SU-DHL-6 (cell line): ENCODE results near the gene TAAR5.

ENCODE experiments used
- H2AFZ ChIP-seq: fragments of 200-600 bp; sonication (generic); 2 replicates; pipeline ENCODE4 v1.6.1; 2014; ENCODE audit warnings: low read depth, mild to moderate bottlenecking, moderate library complexity, mixed read lengths, antibody characterized with exemption, low read length; ENCODE audit not compliant: severe bottlenecking
- H3F3A ChIP-seq: fragments of 200-600 bp; shearing (Covaris generic); 2 replicates; pipeline ENCODE4 v1.6.0; 2016; ENCODE audit warnings: antibody characterized with exemption, mild to moderate bottlenecking; ENCODE audit not compliant: insufficient read depth
- H3K27ac ChIP-seq: fragments of 200-600 bp; sonication (generic); 2 replicates; pipeline ENCODE4 v1.5.1; 2016; ENCODE audit warnings: low read depth, mild to moderate bottlenecking, low read length, moderate library complexity, mixed read lengths
- H3K27me3 ChIP-seq: fragments of 200-600 bp; sonication (generic), shearing (Covaris generic); 2 replicates; pipeline ENCODE4 v1.6.0; 2014; ENCODE audit warnings: mild to moderate bottlenecking, low read length
- H3K36me3 ChIP-seq: fragments of 200-600 bp; sonication (generic); 2 replicates; pipeline ENCODE4 v1.6.1; 2014; ENCODE audit warnings: mild to moderate bottlenecking, low read length, mixed read lengths
- H3K4me2 ChIP-seq: fragments of 300-600, 200-600 bp; shearing (Covaris generic), sonication (generic); 2 replicates; pipeline ENCODE4 v1.6.0; 2014; ENCODE audit warnings: low read length, low read depth, mild to moderate bottlenecking; ENCODE audit not compliant: poor library complexity, severe bottlenecking
- H3K4me3 ChIP-seq: fragments of 200-600 bp; sonication (generic); 2 replicates; pipeline ENCODE4 v1.5.1; 2014; ENCODE audit warnings: antibody characterized with exemption, low read length, mild to moderate bottlenecking, mixed read lengths; ENCODE audit not compliant: insufficient read depth, poor library complexity, severe bottlenecking
- H3K79me2 ChIP-seq: fragments of 200-600 bp; sonication (generic); 2 replicates; pipeline ENCODE4 v1.6.1; 2014; ENCODE audit warnings: mild to moderate bottlenecking, low read length, moderate library complexity; ENCODE audit not compliant: insufficient read depth
- H3K9ac ChIP-seq: fragments of 200-600 bp; sonication (generic); 2 replicates; pipeline ENCODE4 v1.7.0; 2014; ENCODE audit warnings: mild to moderate bottlenecking, low read length
- H3K9me2 ChIP-seq: fragments of 200-600 bp; sonication (generic); replicated peaks from 2 replicates; pipeline ENCODE4 v1.6.1; 2014; ENCODE audit warnings: low read length; ENCODE audit not compliant: insufficient read depth
- H3K9me3 ChIP-seq: fragments of 200-600 bp; sonication (generic); 2 replicates; pipeline ENCODE4 v1.6.1; 2014; ENCODE audit warnings: low read length, mixed read lengths; ENCODE audit not compliant: insufficient read depth
- H4K20me1 ChIP-seq: fragments of 200-600 bp; sonication (generic); 2 replicates; pipeline ENCODE4 v1.6.1; 2014; ENCODE audit warnings: low read depth, mild to moderate bottlenecking, antibody characterized with exemption, low read length, moderate library complexity, mixed read lengths
- EZH2phosphoT487 ChIP-seq: fragments of 200-600 bp; sonication (generic), shearing (Covaris generic); conservative IDR thresholded peaks from 2 replicates; pipeline ENCODE4 v1.6.1; 2018; ENCODE audit warnings: mild to moderate bottlenecking, antibody characterized with exemption, low read length, moderate library complexity, mixed read lengths
- TF ChIP-seq, protein P1 (sequence below): fragments of 200-600 bp; sonication (generic); IDR thresholded peaks from one replicate; pipeline ENCODE4 v1.5.1; 2017; ENCODE audit warnings: antibody characterized with exemption, mild to moderate bottlenecking, low read length, moderate library complexity; ENCODE audit not compliant: insufficient read depth, poor library complexity, severe bottlenecking

The TAAR5 gene

GRCh38 chr6:132596201-132596600 lies 6.7 kb upstream of the TAAR5 start:
- Histone ChIP-seq H3K4me3 (no peak overlapping the region), H3K27me3 (no peaks in the 10 kb centered on the region)

GRCh38 chr6:132592855-132593254 lies 3.3 kb upstream of the TAAR5 start:
- no peaks in the 10 kb centered on the region for H3K36me3 ChIP-seq
- no peaks in the 10 kb centered on the region for H3K27me3 ChIP-seq
- H3K4me2 ChIP-seq: no peak overlapping the region
- H3K9ac ChIP-seq: no peak overlapping the region
- H3K79me2 ChIP-seq: no peaks in the 10 kb centered on the region
- H3K9me3 ChIP-seq: no peaks in the 10 kb centered on the region
- H2AFZ ChIP-seq: no peak overlapping the region
- H3K4me3 ChIP-seq: no peak overlapping the region
- H3F3A ChIP-seq: no peaks in the 10 kb centered on the region
- no peaks in the 10 kb centered on the region for H3K9me2 ChIP-seq
- H3K27ac ChIP-seq: no peak overlapping the region
- TF ChIP-seq, protein P1, sequence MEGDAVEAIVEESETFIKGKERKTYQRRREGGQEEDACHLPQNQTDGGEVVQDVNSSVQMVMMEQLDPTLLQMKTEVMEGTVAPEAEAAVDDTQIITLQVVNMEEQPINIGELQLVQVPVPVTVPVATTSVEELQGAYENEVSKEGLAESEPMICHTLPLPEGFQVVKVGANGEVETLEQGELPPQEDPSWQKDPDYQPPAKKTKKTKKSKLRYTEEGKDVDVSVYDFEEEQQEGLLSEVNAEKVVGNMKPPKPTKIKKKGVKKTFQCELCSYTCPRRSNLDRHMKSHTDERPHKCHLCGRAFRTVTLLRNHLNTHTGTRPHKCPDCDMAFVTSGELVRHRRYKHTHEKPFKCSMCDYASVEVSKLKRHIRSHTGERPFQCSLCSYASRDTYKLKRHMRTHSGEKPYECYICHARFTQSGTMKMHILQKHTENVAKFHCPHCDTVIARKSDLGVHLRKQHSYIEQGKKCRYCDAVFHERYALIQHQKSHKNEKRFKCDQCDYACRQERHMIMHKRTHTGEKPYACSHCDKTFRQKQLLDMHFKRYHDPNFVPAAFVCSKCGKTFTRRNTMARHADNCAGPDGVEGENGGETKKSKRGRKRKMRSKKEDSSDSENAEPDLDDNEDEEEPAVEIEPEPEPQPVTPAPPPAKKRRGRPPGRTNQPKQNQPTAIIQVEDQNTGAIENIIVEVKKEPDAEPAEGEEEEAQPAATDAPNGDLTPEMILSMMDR: no peak
- TF ChIP-seq EZH2phosphoT487: no peak
- no peaks in the 10 kb centered on the region for H4K20me1 ChIP-seq

More at GRCh38 chr6:132596201-132596600, 6.7 kb upstream of the TAAR5 start:
- Histone ChIP-seq H3K79me2 (no peaks in the 10 kb centered on the region), H3K36me3 (no peaks in the 10 kb centered on the region), H2AFZ (no peak overlapping the region), H3K4me2 (no peak overlapping the region), H3F3A (no peaks in the 10 kb centered on the region), H3K9me2 (no peaks in the 10 kb centered on the region), H3K27ac (no peak overlapping the region), H4K20me1 (no peaks in the 10 kb centered on the region), H3K9ac (no peak overlapping the region), H3K9me3 (no peaks in the 10 kb centered on the region)
- no peak for TF ChIP-seq EZH2phosphoT487
- TF ChIP-seq, protein P1: no peak

GRCh38 chr6:132590362-132590761 lies 821 bp upstream of the TAAR5 start:
- no peak overlapping the region for H3K4me2 ChIP-seq
- H3F3A ChIP-seq: no peaks in the 10 kb centered on the region
- no peak overlapping the region for H3K9ac ChIP-seq
- H3K79me2 ChIP-seq: no peaks in the 10 kb centered on the region
- no peak overlapping the region for H2AFZ ChIP-seq
- no peaks in the 10 kb centered on the region for H3K36me3 ChIP-seq
- no peaks in the 10 kb centered on the region for H3K9me2 ChIP-seq
- H3K9me3 ChIP-seq: no peaks in the 10 kb centered on the region
- no peaks in the 10 kb centered on the region for H4K20me1 ChIP-seq
- no peak overlapping the region for H3K4me3 ChIP-seq
- H3K27me3 ChIP-seq: no peaks in the 10 kb centered on the region
- TF ChIP-seq EZH2phosphoT487: no peak
- TF ChIP-seq, protein P1: no peak
- H3K27ac ChIP-seq: no peak overlapping the region

DNA sequence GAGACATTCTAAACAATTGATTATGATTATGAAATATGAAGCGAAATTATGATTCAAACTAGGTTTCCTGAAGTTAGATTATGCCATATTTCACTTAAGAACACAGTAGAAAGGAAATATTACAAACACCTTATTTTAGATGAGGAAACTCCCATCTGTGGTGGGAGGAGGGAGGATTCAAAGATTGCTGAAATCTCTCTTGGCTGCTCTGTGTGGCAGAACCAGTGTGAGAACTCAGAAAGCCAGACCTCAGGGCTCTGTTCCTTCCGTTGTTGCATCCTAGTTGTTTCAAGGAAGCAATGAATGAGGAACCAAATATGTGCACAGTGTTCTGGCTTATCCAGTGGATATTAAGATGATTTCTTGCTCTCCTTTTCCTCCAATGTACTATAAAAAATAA lies 2.1 kb downstream of the TAAR5 start:
- H3K79me2 ChIP-seq: no peaks in the 10 kb centered on the region
- H3K9me3 ChIP-seq: no peaks in the 10 kb centered on the region
- no peaks in the 10 kb centered on the region for H4K20me1 ChIP-seq
- no peaks in the 10 kb centered on the region for H3K9me2 ChIP-seq
- TF ChIP-seq, protein P1: no peak
- TF ChIP-seq EZH2phosphoT487: no peak
- no peak overlapping the region for H3K4me2 ChIP-seq
- H3F3A ChIP-seq: no peaks in the 10 kb centered on the region
- no peaks in the 10 kb centered on the region for H3K36me3 ChIP-seq
- H3K27ac ChIP-seq: no peak overlapping the region
- no peaks in the 10 kb centered on the region for H3K27me3 ChIP-seq
- H2AFZ ChIP-seq: no peak overlapping the region
- no peak overlapping the region for H3K4me3 ChIP-seq
- H3K9ac ChIP-seq: no peak overlapping the region
